ENCODE data around the gene PPP6R1.

DNA sequence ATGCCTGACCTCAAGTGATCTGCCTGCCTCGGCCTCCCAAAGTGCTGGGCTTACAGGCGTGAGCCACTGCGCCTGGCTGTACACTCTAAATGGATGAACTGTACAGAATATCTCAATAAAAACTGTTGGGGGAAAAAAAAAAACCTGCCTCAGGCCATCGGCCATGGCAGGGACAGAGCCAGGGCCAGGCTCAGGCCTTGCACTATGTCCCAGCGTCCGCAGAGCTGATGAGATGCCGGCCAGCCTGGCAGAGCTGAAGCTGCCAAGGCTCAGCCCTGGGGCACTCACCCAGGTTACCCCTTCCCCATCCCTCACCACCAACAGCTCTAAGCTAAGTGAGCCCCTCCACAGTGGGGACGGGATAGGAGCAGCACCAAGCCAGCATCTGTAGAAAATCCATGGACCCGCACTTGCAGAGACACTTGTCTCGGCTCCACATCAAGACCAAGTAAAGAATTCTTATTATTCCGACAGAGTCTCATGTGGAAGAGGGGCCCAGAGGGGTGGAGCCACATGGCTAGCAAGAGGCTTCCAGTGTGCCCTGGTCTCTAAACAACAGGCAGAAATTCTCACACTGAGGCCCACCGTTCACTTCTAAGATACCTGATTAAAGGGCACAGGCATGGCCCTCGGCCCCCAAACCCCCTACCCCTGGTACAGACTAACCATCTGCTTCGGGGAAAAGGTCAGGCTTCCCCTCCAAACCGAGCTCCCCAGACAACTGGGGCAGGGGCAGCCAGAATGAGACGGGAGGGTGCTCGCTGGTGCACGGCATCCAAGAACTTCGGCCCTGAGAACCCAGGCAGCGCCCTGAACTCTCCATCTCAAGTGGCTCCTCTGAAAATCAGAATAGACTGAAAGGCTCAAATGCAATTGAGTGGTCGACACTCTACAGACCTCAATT, 5.8 kb downstream of the PPP6R1 start:
- TF ChIP-seq, protein P1, sequence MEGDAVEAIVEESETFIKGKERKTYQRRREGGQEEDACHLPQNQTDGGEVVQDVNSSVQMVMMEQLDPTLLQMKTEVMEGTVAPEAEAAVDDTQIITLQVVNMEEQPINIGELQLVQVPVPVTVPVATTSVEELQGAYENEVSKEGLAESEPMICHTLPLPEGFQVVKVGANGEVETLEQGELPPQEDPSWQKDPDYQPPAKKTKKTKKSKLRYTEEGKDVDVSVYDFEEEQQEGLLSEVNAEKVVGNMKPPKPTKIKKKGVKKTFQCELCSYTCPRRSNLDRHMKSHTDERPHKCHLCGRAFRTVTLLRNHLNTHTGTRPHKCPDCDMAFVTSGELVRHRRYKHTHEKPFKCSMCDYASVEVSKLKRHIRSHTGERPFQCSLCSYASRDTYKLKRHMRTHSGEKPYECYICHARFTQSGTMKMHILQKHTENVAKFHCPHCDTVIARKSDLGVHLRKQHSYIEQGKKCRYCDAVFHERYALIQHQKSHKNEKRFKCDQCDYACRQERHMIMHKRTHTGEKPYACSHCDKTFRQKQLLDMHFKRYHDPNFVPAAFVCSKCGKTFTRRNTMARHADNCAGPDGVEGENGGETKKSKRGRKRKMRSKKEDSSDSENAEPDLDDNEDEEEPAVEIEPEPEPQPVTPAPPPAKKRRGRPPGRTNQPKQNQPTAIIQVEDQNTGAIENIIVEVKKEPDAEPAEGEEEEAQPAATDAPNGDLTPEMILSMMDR (IDR thresholded peaks at IDR 0.05), result no peak
- no peak for TF ChIP-seq POLR2AphosphoS5 (IDR thresholded peaks at IDR 0.05)
- TF ChIP-seq POLR2A (IDR thresholded peaks at IDR 0.05), result no peak
